Smooth muscle cell (in vitro differentiated cells): ENCODE measurements around the gene RAB3GAP1. TPM values are rescaled to one million over a fixed set of nuclear protein-coding genes. Genes with fewer than 3 reads are reported as not detected.

ENCODE experiments used
- DNase-seq: peaks from one replicate; lab custom pipeline; 2025; ENCODE audit not compliant: unreplicated experiment; lab: John Stamatoyannopoulos, UW
- H2AFZ ChIP-seq: fragments of 200-600 bp; sonication (generic); 2 replicates; pipeline ENCODE4 v1.6.0; 2016; ENCODE audit warnings: antibody characterized with exemption, low read depth, mild to moderate bottlenecking
- H3F3A ChIP-seq: fragments of 200-600 bp; sonication (generic); 2 replicates; pipeline ENCODE4 v1.6.0; 2017; ENCODE audit warnings: antibody characterized with exemption, low read depth
- H3K27ac ChIP-seq: fragments of 200-600 bp; sonication (generic); 2 replicates; pipeline ENCODE4 v1.5.1; 2016; ENCODE audit warnings: low read depth, mild to moderate bottlenecking
- H3K27me3 ChIP-seq: fragments of 200-600 bp; sonication (generic); 2 replicates; pipeline ENCODE4 v1.6.1; 2016; ENCODE audit warnings: low read depth, mild to moderate bottlenecking
- H3K36me3 ChIP-seq: fragments of 200-600 bp; sonication (generic); 2 replicates; pipeline ENCODE4 v1.5.1; 2016; ENCODE audit warnings: low read depth
- H3K4me1 ChIP-seq: fragments of 200-600 bp; sonication (generic); 2 replicates; pipeline ENCODE4 v1.5.1; 2016; ENCODE audit warnings: low read depth
- H3K4me2 ChIP-seq: fragments of 200-600 bp; sonication (generic); 2 replicates; pipeline ENCODE4 v1.6.0; 2016; ENCODE audit warnings: mild to moderate bottlenecking
- H3K4me3 ChIP-seq: fragments of 200-600 bp; sonication (generic); 2 replicates; pipeline ENCODE4 v1.5.1; 2016; ENCODE audit warnings: mild to moderate bottlenecking
- H3K79me2 ChIP-seq: fragments of 200-600 bp; sonication (generic); 2 replicates; pipeline ENCODE4 v1.6.0; 2016; ENCODE audit warnings: low read depth, mild to moderate bottlenecking
- H3K9ac ChIP-seq: fragments of 200-600 bp; sonication (generic); 2 replicates; pipeline ENCODE4 v1.6.0; 2016; ENCODE audit warnings: low read depth
- H3K9me3 ChIP-seq: fragments of 200-600 bp; sonication (generic); replicated peaks from 2 replicates; pipeline ENCODE4 v1.5.1; 2016; ENCODE audit warnings: low read depth
- H4K20me1 ChIP-seq: fragments of 200-600 bp; sonication (generic); 2 replicates; pipeline ENCODE4 v1.6.0; 2016; ENCODE audit warnings: low read depth
- WGBS: methylation state at CpG from one replicate; pipeline ENCODE4 v1.1.7; 2016; ENCODE audit warnings: low lambda C conversion rate; 5-methylcytosine and 5-hydroxymethylcytosine counted together
- polyA plus RNA-seq: library from polyadenylated mRNA; unstranded; fragments of >200 nt; fragmentation: Nextera tagmentation; extraction: Ambion mirVana; gene quantifications from 2 replicates; pipeline ENCODE4 v1.2.1, GENCODE V29; 2016
- total RNA-seq: library from RNA; depleted of rRNA; stranded (reverse); fragments of >200 nt; gene quantifications from 2 replicates; pipeline ENCODE4 v1.2.3, GENCODE V29; 2014
- TF ChIP-seq, protein P1 (sequence below): fragments of 200-600 bp; sonication (generic); IDR thresholded peaks from 2 replicates; pipeline ENCODE4 v1.5.1; 2017; ENCODE audit warnings: borderline replicate concordance, mild to moderate bottlenecking, antibody characterized with exemption; ENCODE audit not compliant: insufficient read depth, poor library complexity, severe bottlenecking

The RAB3GAP1 gene
- total and polyA plus RNA-seq, 2 experiments from 2014 or later, result 14.6 to 39.8 TPM

DNA sequence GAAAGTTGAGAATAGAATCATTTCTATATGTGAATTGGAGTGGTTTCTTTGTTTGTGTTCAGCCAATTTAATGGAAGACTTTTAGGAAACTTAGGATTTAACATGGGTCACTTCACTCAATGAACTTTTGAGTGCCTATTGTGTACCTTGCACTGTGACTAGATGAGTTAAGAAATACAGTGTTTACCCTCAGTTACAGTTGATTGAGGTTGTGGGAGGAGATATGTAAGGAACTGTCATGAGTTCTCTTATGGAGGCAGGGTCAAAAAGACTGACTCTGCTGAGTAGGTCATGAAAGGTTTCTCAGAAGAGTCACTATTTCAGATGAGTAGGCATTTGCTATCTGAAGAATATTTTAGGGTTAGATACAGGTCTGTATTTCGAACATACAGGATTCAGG, 98.6 kb downstream of the RAB3GAP1 start:
- H3K4me2 ChIP-seq, result no peak overlapping the region
- H3K4me1 ChIP-seq, result peaks cover 6% of the 10 kb centered on the region
- H3K27me3 ChIP-seq, result no peaks in the 10 kb centered on the region
- H2AFZ ChIP-seq, result no peak overlapping the region
- H3K9ac ChIP-seq, result no peak overlapping the region
- H4K20me1 ChIP-seq, result peaks cover 37% of the 10 kb centered on the region
- H3K9me3 ChIP-seq, result no peaks in the 10 kb centered on the region
- WGBS, result 100% methylated on average over 1 of the region's 1 CpG
- H3K4me3 ChIP-seq, result no peak overlapping the region
- TF ChIP-seq, protein P1, sequence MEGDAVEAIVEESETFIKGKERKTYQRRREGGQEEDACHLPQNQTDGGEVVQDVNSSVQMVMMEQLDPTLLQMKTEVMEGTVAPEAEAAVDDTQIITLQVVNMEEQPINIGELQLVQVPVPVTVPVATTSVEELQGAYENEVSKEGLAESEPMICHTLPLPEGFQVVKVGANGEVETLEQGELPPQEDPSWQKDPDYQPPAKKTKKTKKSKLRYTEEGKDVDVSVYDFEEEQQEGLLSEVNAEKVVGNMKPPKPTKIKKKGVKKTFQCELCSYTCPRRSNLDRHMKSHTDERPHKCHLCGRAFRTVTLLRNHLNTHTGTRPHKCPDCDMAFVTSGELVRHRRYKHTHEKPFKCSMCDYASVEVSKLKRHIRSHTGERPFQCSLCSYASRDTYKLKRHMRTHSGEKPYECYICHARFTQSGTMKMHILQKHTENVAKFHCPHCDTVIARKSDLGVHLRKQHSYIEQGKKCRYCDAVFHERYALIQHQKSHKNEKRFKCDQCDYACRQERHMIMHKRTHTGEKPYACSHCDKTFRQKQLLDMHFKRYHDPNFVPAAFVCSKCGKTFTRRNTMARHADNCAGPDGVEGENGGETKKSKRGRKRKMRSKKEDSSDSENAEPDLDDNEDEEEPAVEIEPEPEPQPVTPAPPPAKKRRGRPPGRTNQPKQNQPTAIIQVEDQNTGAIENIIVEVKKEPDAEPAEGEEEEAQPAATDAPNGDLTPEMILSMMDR, result no peak
- no peak overlapping the region for H3K27ac ChIP-seq
- peaks cover 18% of the 10 kb centered on the region for H3K36me3 ChIP-seq
- no peak for DNase-seq
- no peaks in the 10 kb centered on the region for H3F3A ChIP-seq
- H3K79me2 ChIP-seq, result peaks cover 8% of the 10 kb centered on the region

DNA sequence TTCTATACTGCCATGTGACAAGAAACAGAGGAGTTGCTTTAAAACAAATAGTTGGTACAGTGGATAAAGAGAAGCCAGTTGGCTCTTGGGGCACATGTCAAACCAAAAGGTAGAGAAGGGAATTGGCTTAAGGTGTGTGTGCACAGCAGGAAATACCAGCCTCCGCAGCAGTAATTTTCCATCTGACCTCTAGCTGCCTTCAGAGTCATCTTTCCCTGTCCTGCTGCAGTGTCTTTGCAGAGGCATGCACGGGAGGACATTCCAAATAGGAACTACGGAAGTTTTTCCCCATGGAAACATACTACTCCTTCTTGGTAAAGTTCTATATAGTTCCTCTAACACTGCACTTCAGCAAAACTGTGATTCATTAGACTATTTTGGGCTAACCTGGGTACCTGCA, 99.5 kb downstream of the RAB3GAP1 start:
- no peak overlapping the region for H3K27ac ChIP-seq
- TF ChIP-seq, protein P1, result no peak
- H3K4me2 ChIP-seq, result no peak overlapping the region
- no peak for DNase-seq
- peaks cover 29% of the 10 kb centered on the region for H4K20me1 ChIP-seq
- peaks cover 4% of the 10 kb centered on the region for H3K79me2 ChIP-seq
- no peaks in the 10 kb centered on the region for H3F3A ChIP-seq
- H3K4me1 ChIP-seq, result peaks cover 6% of the 10 kb centered on the region
- WGBS, result 93% methylated on average over 3 of the region's 3 CpGs
- no peak overlapping the region for H3K4me3 ChIP-seq
- no peaks in the 10 kb centered on the region for H3K27me3 ChIP-seq
- peaks cover 24% of the 10 kb centered on the region for H3K36me3 ChIP-seq
- no peak overlapping the region for H2AFZ ChIP-seq
- H3K9ac ChIP-seq, result no peak overlapping the region
- H3K9me3 ChIP-seq, result no peaks in the 10 kb centered on the region

DNA sequence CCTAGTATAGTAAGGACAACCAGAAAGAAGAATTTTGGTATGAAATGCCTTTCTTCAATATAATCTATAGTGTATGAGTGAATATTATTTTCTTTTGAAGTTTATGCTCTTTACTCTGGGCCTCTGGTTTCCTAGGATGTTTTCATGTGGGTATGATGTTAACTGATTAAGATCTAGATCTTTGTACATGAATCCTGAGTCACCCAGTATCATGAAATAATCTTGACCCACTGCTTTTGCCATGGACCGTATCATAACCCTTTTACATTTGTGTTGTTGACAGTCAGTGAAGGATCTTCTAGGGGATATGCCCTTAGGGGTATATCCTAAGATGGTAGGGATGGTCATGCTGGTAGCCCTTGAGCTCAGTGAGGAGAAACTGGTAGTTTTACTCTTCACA, 100.3 kb downstream of the RAB3GAP1 start:
- H2AFZ ChIP-seq, result no peak overlapping the region
- H3F3A ChIP-seq, result no peaks in the 10 kb centered on the region
- no peak overlapping the region for H3K9ac ChIP-seq
- WGBS, result 86% methylated on average over 1 of the region's 1 CpG
- DNase-seq, result no peak
- H3K4me1 ChIP-seq, result peaks cover 6% of the 10 kb centered on the region
- H3K4me3 ChIP-seq, result no peak overlapping the region
- H3K9me3 ChIP-seq, result no peaks in the 10 kb centered on the region
- no peak overlapping the region for H3K27ac ChIP-seq
- peaks cover 24% of the 10 kb centered on the region for H4K20me1 ChIP-seq
- no peak overlapping the region for H3K4me2 ChIP-seq
- TF ChIP-seq, protein P1, result no peak
- peaks cover 24% of the 10 kb centered on the region for H3K36me3 ChIP-seq
- peaks cover 3% of the 10 kb centered on the region for H3K79me2 ChIP-seq
- no peaks in the 10 kb centered on the region for H3K27me3 ChIP-seq

DNA sequence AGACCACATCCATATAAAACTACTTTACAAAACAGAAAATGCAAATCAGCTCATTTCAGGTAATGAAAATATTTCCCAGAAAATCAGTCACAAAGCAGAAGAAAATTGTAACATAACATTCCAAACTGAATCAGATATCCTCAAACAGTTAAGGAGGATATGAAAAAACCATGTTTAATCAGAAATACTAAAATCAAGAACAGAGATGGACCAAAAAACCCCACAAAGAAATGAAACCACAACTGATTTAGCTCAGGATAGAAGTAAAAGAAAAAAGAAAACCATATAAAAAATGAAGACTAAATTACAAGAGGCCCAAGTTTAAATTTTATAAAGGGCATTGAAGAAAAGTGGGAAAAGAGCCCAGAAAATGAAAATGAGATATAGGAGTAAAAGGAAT, 102.9 kb downstream of the RAB3GAP1 start:
- TF ChIP-seq, protein P1, result no peak
- no peaks in the 10 kb centered on the region for H3K27me3 ChIP-seq
- peaks cover 6% of the 10 kb centered on the region for H4K20me1 ChIP-seq
- H2AFZ ChIP-seq, result no peak overlapping the region
- no peaks in the 10 kb centered on the region for H3F3A ChIP-seq
- H3K79me2 ChIP-seq, result no peaks in the 10 kb centered on the region
- H3K4me3 ChIP-seq, result no peak overlapping the region
- H3K9ac ChIP-seq, result no peak overlapping the region
- H3K4me1 ChIP-seq, result peaks cover 6% of the 10 kb centered on the region
- H3K4me2 ChIP-seq, result no peak overlapping the region
- no peak for DNase-seq
- H3K36me3 ChIP-seq, result peaks cover 24% of the 10 kb centered on the region
- no peak overlapping the region for H3K27ac ChIP-seq
- no peaks in the 10 kb centered on the region for H3K9me3 ChIP-seq
